Vagina (tissue), 2 donors: ENCODE measurements around the gene COA5.

Experiments used
- CTCF ChIP-seq, 3 experiments: fragments of 450-650 bp in 2 of 3; fragments of 200-600 bp in 1 of 3; sonication (generic) in 1 of 3; IDR thresholded peaks; one replicate each; pipeline ENCODE4 v1.5.1; 2017 to 2019; ENCODE audit warnings: antibody characterized with exemption in 3 of 3, mild to moderate bottlenecking in 2 of 3, moderate library complexity in 2 of 3
- POLR2AphosphoS5 ChIP-seq, 2 donors: sonication (generic); formaldehyde crosslinking; IDR thresholded peaks; one replicate each; pipeline ENCODE4 v1.9.0; 2017; ENCODE audit warnings: antibody characterized with exemption in 2 of 2, mild to moderate bottlenecking in 2 of 2, low read depth in 1 of 2; ENCODE audit not compliant: insufficient read depth in 1 of 2

- no peak for TF ChIP-seq CTCF (IDR thresholded peaks at IDR 0.05)
- no peak for TF ChIP-seq POLR2AphosphoS5 (IDR thresholded peaks at IDR 0.05; ENCODE audit: insufficient read depth in 1 of 2, low read depth in 1 of 2)
These were observed 22.9 kb downstream of the COA5 start for GRCh38 chr2:98585386-98585785.
